GM23338 (cell line): ENCODE measurements around the gene MFSD11. TPM values are rescaled to one million over a fixed set of nuclear protein-coding genes. Genes with fewer than 3 reads are reported as not detected.

ENCODE experiments used
- ATAC-seq: fragments of 200-7000 bp; cut with Tn5 transposase; 3 replicates; pipeline ENCODE4 v1.9.1; 2020
- DNase-seq: peaks from one replicate; pipeline ENCODE4 v3.0.0-alpha.2; 2015; ENCODE audit warnings: low spot score
- H2AFZ ChIP-seq: fragments of 200-600 bp; sonication (generic); 2 replicates; pipeline ENCODE4 v1.8.0; 2016; ENCODE audit warnings: antibody characterized with exemption, mild to moderate bottlenecking, moderate library complexity
- H3F3A ChIP-seq: fragments of 200-600 bp; sonication (generic); replicated peaks from 2 replicates; pipeline ENCODE4 v1.8.0; 2017; ENCODE audit warnings: antibody characterized with exemption, mixed run types, low read depth
- H3K27ac ChIP-seq: fragments of 200-600 bp; sonication (generic); 2 replicates; pipeline ENCODE4 v1.6.1; 2016; ENCODE audit warnings: low read depth
- H3K27me3 ChIP-seq: fragments of 200-600 bp; sonication (generic); 2 replicates; pipeline ENCODE4 v1.8.0; 2016; ENCODE audit warnings: mild to moderate bottlenecking, mixed run types, moderate library complexity; ENCODE audit not compliant: insufficient read depth
- H3K36me3 ChIP-seq: fragments of 200-600 bp; sonication (generic); 2 replicates; pipeline ENCODE4 v1.8.0; 2016; ENCODE audit warnings: mild to moderate bottlenecking; ENCODE audit not compliant: insufficient read depth
- H3K4me1 ChIP-seq: fragments of 200-600 bp; sonication (generic); 2 replicates; pipeline ENCODE4 v1.8.0; 2016; ENCODE audit warnings: mild to moderate bottlenecking, moderate library complexity; ENCODE audit not compliant: insufficient read depth
- H3K4me2 ChIP-seq: fragments of 200-600 bp; sonication (generic); 2 replicates; pipeline ENCODE4 v1.7.1; 2017; ENCODE audit warnings: mixed run types
- H3K4me3 ChIP-seq: fragments of 200-600 bp; sonication (generic); 2 replicates; pipeline ENCODE4 v1.6.1; 2016; ENCODE audit warnings: mixed run types
- H3K79me2 ChIP-seq: fragments of 200-600 bp; sonication (generic); replicated peaks from 2 replicates; pipeline ENCODE4 v1.8.0; 2017; ENCODE audit warnings: mild to moderate bottlenecking; ENCODE audit not compliant: insufficient read depth
- H3K9me2 ChIP-seq: fragments of 200-600 bp; sonication (generic); 2 replicates; pipeline ENCODE4 v1.8.0; 2017; ENCODE audit not compliant: insufficient read depth
- H4K20me1 ChIP-seq: fragments of 200-600 bp; sonication (generic); replicated peaks from 2 replicates; pipeline ENCODE4 v1.8.0; 2017; ENCODE audit warnings: mild to moderate bottlenecking; ENCODE audit not compliant: insufficient read depth
- H3K27ac Mint-ChIP-seq: 2 replicates; pipeline ENCODE4 v1.8.0; 2020; ENCODE audit warnings: inconsistent platforms, mild to moderate bottlenecking, moderate library complexity, mixed read lengths
- H3K27me3 Mint-ChIP-seq: 3 replicates; pipeline ENCODE4 v1.8.0; 2022; ENCODE audit warnings: low read depth, mild to moderate bottlenecking, moderate library complexity, mixed read lengths, inconsistent platforms; ENCODE audit not compliant: insufficient read depth, poor library complexity
- H3K36me3 Mint-ChIP-seq: 3 replicates; pipeline ENCODE4 v1.8.0; 2021; ENCODE audit warnings: low read depth, mild to moderate bottlenecking, inconsistent platforms, moderate library complexity, mixed read lengths
- H3K4me1 Mint-ChIP-seq: 3 replicates; pipeline ENCODE4 v1.8.0; 2020; ENCODE audit warnings: mild to moderate bottlenecking, inconsistent platforms, mixed read lengths
- H3K4me3 Mint-ChIP-seq: 3 replicates; pipeline ENCODE4 v1.8.0; 2021; ENCODE audit warnings: moderate library complexity, mild to moderate bottlenecking, inconsistent platforms, mixed read lengths
- H3K9me3 Mint-ChIP-seq: 3 replicates; pipeline ENCODE4 v1.8.0; 2020; ENCODE audit warnings: moderate library complexity, mild to moderate bottlenecking, inconsistent platforms, mixed read lengths
- CREB1 ChIP-seq: fragments of 250-450 bp; sonication (Bioruptor Pico); IDR thresholded peaks from 2 replicates; pipeline ENCODE4 v1.5.0; 2020; ENCODE audit warnings: low read depth, mild to moderate bottlenecking, moderate library complexity
- CTCF ChIP-seq, 2 experiments: fragments of 200-600 bp in 1 of 2; sonication (generic) in 1 of 2; conservative IDR thresholded peaks; 2 replicates each; pipeline versions ENCODE4 v1.5.1 to v1.6.1; 2016 to 2017; ENCODE audit warnings: antibody characterized with exemption in 2 of 2, low read depth in 2 of 2, mild to moderate bottlenecking in 2 of 2, moderate library complexity in 1 of 2
- ETS1 ChIP-seq: IDR thresholded peaks from 2 replicates; pipeline ENCODE4 v1.6.1; 2016; ENCODE audit warnings: antibody characterized with exemption
- EZH2 ChIP-seq: fragments of 200-600 bp; sonication (generic); IDR thresholded peaks from one replicate; pipeline ENCODE4 v1.8.0; 2017; ENCODE audit warnings: antibody characterized with exemption, mild to moderate bottlenecking, low read depth; ENCODE audit not compliant: unreplicated experiment
- EZH2phosphoT487 ChIP-seq: fragments of 200-600 bp; sonication (generic); IDR thresholded peaks from one replicate; pipeline ENCODE4 v1.8.1; 2018; ENCODE audit warnings: antibody characterized with exemption; ENCODE audit not compliant: unreplicated experiment
- JUNB ChIP-seq: IDR thresholded peaks from one replicate; pipeline ENCODE4 v1.6.1; 2016; ENCODE audit warnings: antibody characterized with exemption; ENCODE audit not compliant: unreplicated experiment
- NANOG ChIP-seq: IDR thresholded peaks from 2 replicates; pipeline ENCODE4 v1.6.1; 2016; ENCODE audit warnings: antibody characterized with exemption, borderline replicate concordance
- POLR2AphosphoS5 ChIP-seq: IDR thresholded peaks from 2 replicates; pipeline ENCODE4 v1.6.1; 2016; ENCODE audit warnings: antibody characterized with exemption, low read depth
- REST ChIP-seq: IDR thresholded peaks from one replicate; pipeline ENCODE4 v1.6.1; 2018; ENCODE audit warnings: antibody characterized with exemption; ENCODE audit not compliant: unreplicated experiment
- STAT1 ChIP-seq: IDR thresholded peaks from one replicate; pipeline ENCODE4 v1.6.1; 2016; ENCODE audit warnings: antibody characterized with exemption; ENCODE audit not compliant: unreplicated experiment
- ZNF114 ChIP-seq: fragments of 250-450 bp; sonication (Bioruptor Pico); IDR thresholded peaks from 2 replicates; pipeline ENCODE4 v1.5.0; 2020; ENCODE audit warnings: mild to moderate bottlenecking, moderate library complexity
- ZNF331 ChIP-seq: fragments of 250-450 bp; sonication (Bioruptor Pico); IDR thresholded peaks from 2 replicates; pipeline ENCODE4 v1.5.0; 2020; ENCODE audit warnings: low read depth, mild to moderate bottlenecking, moderate library complexity
- polyA plus RNA-seq: library from polyadenylated mRNA; unstranded; fragments of >200 nt; fragmentation: Nextera tagmentation; extraction: Ambion mirVana; gene quantifications from 2 replicates; pipeline ENCODE4 v1.2.1, GENCODE V29; 2016
- total RNA-seq: library from RNA; depleted of rRNA; stranded (reverse); fragments of >200 nt; shearing (Covaris generic); gene quantifications from 2 replicates; pipeline ENCODE4 v1.2.3, GENCODE V29; 2014

MFSD11 gene
- total and polyA plus RNA-seq, 2 experiments from 2014 or later: 10.2 to 35.3 TPM

GRCh38 chr17:76702941-76703637, 34.8 kb upstream of the MFSD11 start (continued):
- TF ChIP-seq REST (no peak), POLR2AphosphoS5 (no peak), EZH2phosphoT487 (no peak), EZH2 (no peak), ETS1 (no peak), CTCF (conservative IDR thresholded peaks at IDR 0.05; ENCODE audit: low read depth in 2 of 2) (no peak), ZNF114 (CRISPR knock-in tag) (no peak), STAT1 (no peak), CREB1 (no peak), ZNF331 (CRISPR knock-in tag) (no peak), JUNB (no peak)

GRCh38 chr17:76704805-76705204, 33.1 kb upstream of the MFSD11 start:
- no peak overlapping the region for H2AFZ ChIP-seq
- TF ChIP-seq REST (no peak), JUNB (no peak), CREB1 (no peak), POLR2AphosphoS5 (no peak), NANOG (no peak), STAT1 (no peak), CTCF (conservative IDR thresholded peaks at IDR 0.05; ENCODE audit: low read depth in 2 of 2) (no peak), ETS1 (no peak), EZH2phosphoT487 (no peak), ZNF331 (CRISPR knock-in tag) (no peak)
- peaks cover 10% of the 10 kb centered on the region; the same call in 1 of the 2 replicates for H4K20me1 ChIP-seq
- no peak for ATAC-seq
- H3F3A ChIP-seq: peaks cover 3% of the 10 kb centered on the region; the same call in 1 of the 2 replicates
- DNase-seq: no peak
- no peak overlapping the region for H3K27ac ChIP-seq
- H3K9me3 Mint-ChIP-seq: no peaks in the 10 kb centered on the region; the same call in 2 of the 3 replicates
- peaks cover 31% of the 10 kb centered on the region for H3K79me2 ChIP-seq
- H3K4me3 Mint-ChIP-seq: no peak overlapping the region
- H3K4me1 ChIP-seq: peaks cover 41% of the 10 kb centered on the region
- peaks cover 26% of the 10 kb centered on the region for H3K27me3 Mint-ChIP-seq
- peaks cover 44% of the 10 kb centered on the region for H3K4me1 Mint-ChIP-seq
- H3K36me3 ChIP-seq: no peaks in the 10 kb centered on the region
- peaks cover 14% of the 10 kb centered on the region for H3K27me3 ChIP-seq
- H3K9me2 ChIP-seq: no peaks in the 10 kb centered on the region
- H3K36me3 Mint-ChIP-seq: 0 out of 3 replicates have a peak, but pooled peaks cover 2% of the 10 kb centered on the region
- no peak overlapping the region for H3K27ac Mint-ChIP-seq
- no peak overlapping the region for H3K4me3 ChIP-seq
- H3K4me2 ChIP-seq: no peak overlapping the region
